ENCODE data around the gene TMED9. TPM values are rescaled to one million over a fixed set of nuclear protein-coding genes. Genes with fewer than 3 reads are reported as not detected.

Gene TMED9
- total RNA-seq, 1 experiment from 2014 or later = 156 TPM

- Histone ChIP-seq H3K18ac (ENCODE audit: insufficient read length, low read depth, low read length) (no peak overlapping the region), H4K5ac (ENCODE audit: insufficient read length, low read depth, low read length) (no peak overlapping the region), H2BK20ac (ENCODE audit: low read depth, low read length, poor library complexity, severe bottlenecking) (no peak overlapping the region), H2AFZ (ENCODE audit: low read length) (no peak overlapping the region), H4K20me1 (ENCODE audit: control insufficient read depth, insufficient read depth, insufficient read length) (no peaks in the 10 kb centered on the region), H3K27ac (ENCODE audit: insufficient read length, low read depth, low read length) (no peak overlapping the region), H2BK120ac (ENCODE audit: low read depth, low read length, poor library complexity, severe bottlenecking) (no peak overlapping the region), H3K4me2 (ENCODE audit: insufficient read depth, insufficient read length, low read length) (no peak overlapping the region), H3K4me1 (ENCODE audit: insufficient read depth, low read length) (no peaks in the 10 kb centered on the region; the same call in 1 of the 2 replicates), H4K8ac (replicated peaks; ENCODE audit: insufficient read length, low read depth, low read length) (no peak overlapping the region), H2BK15ac (ENCODE audit: low read depth, low read length) (no peak overlapping the region), H3K27me3 (ENCODE audit: insufficient read depth, low read length) (no peaks in the 10 kb centered on the region), H3K4ac (ENCODE audit: low read depth, low read length) (no peak overlapping the region), H3K14ac (ENCODE audit: insufficient read depth, low read length) (no peak overlapping the region; the same call in 1 of the 2 replicates), H2BK5ac (ENCODE audit: insufficient read length, low read length) (no peak overlapping the region), H2BK12ac (ENCODE audit: insufficient read length, low read depth, low read length) (no peak overlapping the region), H2AK5ac (ENCODE audit: insufficient read length, low read length) (no peak overlapping the region), H3K79me1 (ENCODE audit: insufficient read depth, low read depth, low read length, poor library complexity, severe bottlenecking) (no peaks in the 10 kb centered on the region), H3K23me2 (ENCODE audit: insufficient read length, low read depth, low read length, poor library complexity, severe bottlenecking) (no peaks in the 10 kb centered on the region), H3T11ph (ENCODE audit: low read length) (no peak overlapping the region), H3K9me3 (ENCODE audit: control insufficient read depth, low read depth, low read length) (no peaks in the 10 kb centered on the region), H3K9ac (ENCODE audit: extremely low read depth, insufficient read length, low read length) (no peak overlapping the region), H3K23ac (ENCODE audit: insufficient read length, low read depth, low read length) (no peak overlapping the region), H4K91ac (ENCODE audit: insufficient read length, low read depth, low read length) (no peak overlapping the region), H3K79me2 (ENCODE audit: insufficient read depth, low read length) (no peaks in the 10 kb centered on the region), H3K56ac (ENCODE audit: insufficient read length, low read depth, low read length) (no peak overlapping the region)
- peak overlapping the region in 2 of 3 experiments; percentile 78 to 95; a peak in 3 of 7 replicates for H3K27ac Mint-ChIP-seq
- H3K4me1 Mint-ChIP-seq = peaks cover 13 to 19% of the 10 kb centered on the region in 2 experiments
- H3K4me3 Mint-ChIP-seq = no peak overlapping the region
- TF ChIP-seq, protein P1, sequence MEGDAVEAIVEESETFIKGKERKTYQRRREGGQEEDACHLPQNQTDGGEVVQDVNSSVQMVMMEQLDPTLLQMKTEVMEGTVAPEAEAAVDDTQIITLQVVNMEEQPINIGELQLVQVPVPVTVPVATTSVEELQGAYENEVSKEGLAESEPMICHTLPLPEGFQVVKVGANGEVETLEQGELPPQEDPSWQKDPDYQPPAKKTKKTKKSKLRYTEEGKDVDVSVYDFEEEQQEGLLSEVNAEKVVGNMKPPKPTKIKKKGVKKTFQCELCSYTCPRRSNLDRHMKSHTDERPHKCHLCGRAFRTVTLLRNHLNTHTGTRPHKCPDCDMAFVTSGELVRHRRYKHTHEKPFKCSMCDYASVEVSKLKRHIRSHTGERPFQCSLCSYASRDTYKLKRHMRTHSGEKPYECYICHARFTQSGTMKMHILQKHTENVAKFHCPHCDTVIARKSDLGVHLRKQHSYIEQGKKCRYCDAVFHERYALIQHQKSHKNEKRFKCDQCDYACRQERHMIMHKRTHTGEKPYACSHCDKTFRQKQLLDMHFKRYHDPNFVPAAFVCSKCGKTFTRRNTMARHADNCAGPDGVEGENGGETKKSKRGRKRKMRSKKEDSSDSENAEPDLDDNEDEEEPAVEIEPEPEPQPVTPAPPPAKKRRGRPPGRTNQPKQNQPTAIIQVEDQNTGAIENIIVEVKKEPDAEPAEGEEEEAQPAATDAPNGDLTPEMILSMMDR (conservative IDR thresholded peaks at IDR 0.05) = no peak
- WGBS (ENCODE audit: extremely low coverage, insufficient read length, low lambda C conversion rate) = no CpG with 5 or more reads among the region's 11 CpGs
- no peaks in the 10 kb centered on the region for H3K9me3 Mint-ChIP-seq
- no peak for DNase-seq
- no peaks in the 10 kb centered on the region for H3K27me3 Mint-ChIP-seq (ENCODE audit: low read depth)
- H3K36me3 Mint-ChIP-seq (ENCODE audit: insufficient read depth in 1 of 3, low read depth in 3 of 3) = peaks cover 2 to 25% (median 15%) of the 10 kb centered on the region in 3 experiments; a peak in 5 of 7 replicates
Observed at GRCh38 chr5:177607115-177607451, 15.1 kb downstream of the TMED9 start.
